DND-41 (cell line): ENCODE data around the gene ARNT2.

Experiments used
- EZH2 ChIP-seq: IDR thresholded peaks from 3 replicates; pipeline ENCODE4 v1.6.1; 2012; ENCODE audit warnings: borderline replicate concordance, low read depth, mild to moderate bottlenecking, moderate library complexity, low read length, inconsistent platforms; ENCODE audit not compliant: severe bottlenecking
- TF ChIP-seq, protein P1 (sequence below): IDR thresholded peaks from 2 replicates; pipeline ENCODE4 v1.5.1; 2012; ENCODE audit warnings: borderline replicate concordance, low read length, moderate library complexity, mild to moderate bottlenecking; ENCODE audit not compliant: poor library complexity, severe bottlenecking; ENCODE audit errors: extremely low read depth

DNA sequence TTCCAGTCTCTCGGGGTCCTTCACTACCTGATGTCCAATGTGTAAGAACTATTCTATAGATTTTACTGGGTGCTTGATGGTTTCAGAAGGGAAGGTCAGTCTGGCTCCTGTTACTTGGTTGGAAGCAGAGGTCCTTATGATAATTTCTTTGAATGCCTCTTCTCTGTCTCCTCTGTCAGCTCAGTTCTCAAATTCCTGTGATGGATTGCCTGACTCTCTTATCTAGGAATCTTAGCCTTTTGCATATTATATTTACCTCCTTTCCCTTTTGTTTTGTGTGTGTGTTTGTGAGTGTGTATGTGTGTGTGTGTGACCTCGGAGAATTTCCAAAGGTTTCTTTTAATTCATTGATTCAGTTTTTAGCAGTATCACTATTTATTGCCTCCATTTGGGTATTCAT, 88.2 kb downstream of the ARNT2 start:
- TF ChIP-seq, protein P1, sequence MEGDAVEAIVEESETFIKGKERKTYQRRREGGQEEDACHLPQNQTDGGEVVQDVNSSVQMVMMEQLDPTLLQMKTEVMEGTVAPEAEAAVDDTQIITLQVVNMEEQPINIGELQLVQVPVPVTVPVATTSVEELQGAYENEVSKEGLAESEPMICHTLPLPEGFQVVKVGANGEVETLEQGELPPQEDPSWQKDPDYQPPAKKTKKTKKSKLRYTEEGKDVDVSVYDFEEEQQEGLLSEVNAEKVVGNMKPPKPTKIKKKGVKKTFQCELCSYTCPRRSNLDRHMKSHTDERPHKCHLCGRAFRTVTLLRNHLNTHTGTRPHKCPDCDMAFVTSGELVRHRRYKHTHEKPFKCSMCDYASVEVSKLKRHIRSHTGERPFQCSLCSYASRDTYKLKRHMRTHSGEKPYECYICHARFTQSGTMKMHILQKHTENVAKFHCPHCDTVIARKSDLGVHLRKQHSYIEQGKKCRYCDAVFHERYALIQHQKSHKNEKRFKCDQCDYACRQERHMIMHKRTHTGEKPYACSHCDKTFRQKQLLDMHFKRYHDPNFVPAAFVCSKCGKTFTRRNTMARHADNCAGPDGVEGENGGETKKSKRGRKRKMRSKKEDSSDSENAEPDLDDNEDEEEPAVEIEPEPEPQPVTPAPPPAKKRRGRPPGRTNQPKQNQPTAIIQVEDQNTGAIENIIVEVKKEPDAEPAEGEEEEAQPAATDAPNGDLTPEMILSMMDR, result no peak
- TF ChIP-seq EZH2, result no peak
